Heart right ventricle (tissue), 16 donors: ENCODE results near the gene FAM200A. TPM values are rescaled to one million over a fixed set of nuclear protein-coding genes. Genes with fewer than 3 reads are reported as not detected.

ENCODE experiments used
- ATAC-seq, 8 donors: fragments of 200-7000 bp; cut with Tn5 transposase; one replicate each; pipeline ENCODE4 v1.9.1; 2020; ENCODE audit warnings: mild to moderate bottlenecking in 8 of 8, moderate library complexity in 8 of 8, moderate number of reproducible peaks in 1 of 8
- DNase-seq, 2 donors: peaks; one replicate each; pipeline ENCODE4 v3.0.0-alpha.2; 2020
- H3K27ac ChIP-seq, 10 donors: fragments of 200-600 bp; sonication (generic) in 2 of 10; one replicate each; pipeline versions ENCODE4 v1.5.0 to v1.8.0; 2020 to 2022; ENCODE audit warnings: mild to moderate bottlenecking in 3 of 10
- H3K27me3 ChIP-seq, 7 donors: fragments of 200-600 bp; one replicate each; pipeline ENCODE4 v1.8.0; 2021 to 2022; ENCODE audit warnings: mild to moderate bottlenecking in 2 of 7
- H3K36me3 ChIP-seq, 9 donors: fragments of 200-600 bp; sonication (generic) in 1 of 9; one replicate each; pipeline versions ENCODE4 v1.5.0 to v1.8.0; 2020 to 2022; ENCODE audit warnings: mild to moderate bottlenecking in 2 of 9
- H3K4me1 ChIP-seq, 9 donors: fragments of 200-600 bp; sonication (generic) in 1 of 9; one replicate each; pipeline versions ENCODE4 v1.5.0 to v1.8.0; 2020 to 2022; ENCODE audit warnings: mild to moderate bottlenecking in 4 of 9
- H3K4me3 ChIP-seq, 10 donors: fragments of 200-600 bp; sonication (generic) in 2 of 10; one replicate each; pipeline versions ENCODE4 v1.5.0 to v1.8.0; 2020 to 2022; ENCODE audit warnings: mild to moderate bottlenecking in 7 of 10, moderate library complexity in 2 of 10
- H3K9me3 ChIP-seq, 11 donors: fragments of 200-600 bp in 10 of 11; sonication (generic) in 2 of 11; one replicate each; pipeline versions ENCODE4 v1.5.0 to v1.8.0; 2013 to 2022; ENCODE audit warnings: mild to moderate bottlenecking in 2 of 11, control low read depth in 1 of 11, moderate library complexity in 1 of 11
- CTCF ChIP-seq, 9 donors: fragments of 200-600 bp; sonication (generic) in 2 of 9; IDR thresholded peaks; one replicate each; pipeline versions ENCODE4 v1.5.0 to v1.8.0; 2021 to 2022; ENCODE audit warnings: antibody characterized with exemption in 9 of 9, mild to moderate bottlenecking in 5 of 9, moderate library complexity in 1 of 9
- WGBS, 2 donors: extraction: QIAGEN DNeasy Blood & Tissue Kit; methylation state at CpG; one replicate each; pipeline ENCODE4 v1.1.7; 2013; ENCODE audit warnings: inconsistent platforms in 1 of 2; 5-methylcytosine and 5-hydroxymethylcytosine counted together
- intact Hi-C, 10 donors: fragments of 100-400 bp; cut with DNase I; formaldehyde crosslinking; loops; one replicate each; pipeline versions ENCODE4 v1.11.1 to v1.14.2; 2022
- polyA plus RNA-seq, 2 donors: library from polyadenylated mRNA; stranded (reverse); fragments of 200-250 nt; gene quantifications; one replicate each; pipeline ENCODE4 v1.2.3, GENCODE V29; 2013
- total RNA-seq, 10 donors: library from RNA; stranded (reverse); fragmentation: NEBNext Ultra II Directional in 3 of 10; extraction: Animal tissue kit (Norgen Biotek cat#: 25700) in 3 of 10; gene quantifications; one replicate each; pipeline versions ENCODE4 v1.2.1 to v1.2.4, GENCODE V29; 2021 to 2023
- donor health status: Arrhythmogenic right ventricular cardiomyopathy.
- donor health status: ischemic (EF 13 %, LVEDD 7.1; RV severe dilation, severe dysfunction).
- donor health status: healthy with polysubstance abuse.
- donor health status: DM: no; HTN: yes; CAD: no.
- donor health status: DM: no; HTN: no; CAD: no.
- donor health status: ischemic (EF 25% LVEDD 6.9; RV normal size, moderate dysfunction).
- donor health status: ischemic (EF 25% LVEDD 5.7; RV mildly dilated, moderate dysfunction).
- donor health status: healthy.
- donor health status: DM: yes; HTN: yes; CAD: no.
- donor health status: Ischemic cardiomyopathy.
- donor health status: ischemic (EF 35%, LVEDD 5.7; RV mildly dilated, moderate dysfunction).
- donor health status: nonischemic (EF 11% LVEDD 7.7; RV severe dilation, severe dysfunction).
- donor health status: DM: yes; HTN: yes; CAD: no.
- donor health status: PGD.
- donor health status: ischemic (EF 29% LVEDD 5.4; RV normal size, mild dysfunction).
- donor health status: nonischemic (EF 23%, LVEDD 6.1; RV moderate dilation, normal function).

FAM200A gene
- total and polyA plus RNA-seq, 12 donors, result 3.4 to 7.7 (median 5.6) TPM

GRCh38 chr7:99561737-99562051 is 9.8 kb upstream of the FAM200A start:
- peaks cover 4 to 52% (median 29%) of the 10 kb centered on the region in 9 donors for H3K4me1 ChIP-seq
- WGBS, 2 donors, result 89 to 100% methylated on average over 2 of the region's 2 CpGs
- ATAC-seq, result no peak
- no peak for DNase-seq
- H3K4me3 ChIP-seq, result no peak overlapping the region
- H3K9me3 ChIP-seq, result no peaks in the 10 kb centered on the region
- no peaks in the 10 kb centered on the region for H3K27me3 ChIP-seq
- H3K36me3 ChIP-seq, result peaks cover 0 to 72% (median 55%) of the 10 kb centered on the region in 9 donors
- H3K27ac ChIP-seq, result no peak overlapping the region
- intact Hi-C loops, result no loop called here
- TF ChIP-seq CTCF (IDR thresholded peaks at IDR 0.05), result no peak

DNA sequence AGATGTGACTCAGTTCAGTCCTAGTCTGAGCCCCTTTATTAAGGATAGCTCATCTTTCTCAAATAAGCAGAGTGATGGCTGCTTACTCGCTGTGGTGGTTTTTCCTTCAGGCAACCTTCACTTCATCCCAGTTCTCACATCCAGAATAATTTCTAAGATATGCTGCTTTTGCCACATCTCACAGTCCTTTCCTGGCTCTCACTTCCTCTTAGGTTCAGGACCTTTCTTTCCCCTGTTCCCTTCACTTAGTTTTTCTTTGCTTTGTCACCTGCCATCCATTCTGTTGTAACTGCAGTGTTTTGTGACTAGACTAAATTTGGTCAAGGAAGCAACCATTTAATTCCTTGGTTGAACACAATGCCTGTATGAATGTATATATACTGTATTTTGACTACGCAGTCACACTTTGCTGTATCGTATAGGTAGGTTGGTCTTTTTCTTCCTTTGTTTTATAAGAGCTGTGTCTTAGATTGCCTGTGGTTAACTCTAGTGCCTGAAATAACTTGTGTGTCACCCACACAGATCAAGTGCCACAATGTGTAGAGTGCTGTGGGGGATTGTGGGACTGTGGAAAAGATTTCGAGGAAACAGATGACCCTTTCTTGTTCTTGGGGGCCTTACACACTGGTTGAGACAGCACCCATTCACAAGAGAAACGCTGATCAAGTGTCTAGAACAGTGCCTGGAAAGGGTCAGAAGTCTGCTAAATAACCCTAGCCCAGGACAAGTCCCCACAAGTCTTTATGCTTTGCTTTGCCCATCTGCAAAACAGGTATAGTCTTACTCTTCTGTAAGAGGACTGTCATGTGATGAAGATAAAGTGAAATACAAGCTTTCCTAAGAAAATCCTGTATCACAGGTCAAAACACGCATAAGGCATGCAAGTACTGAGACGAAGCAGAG is 9.2 kb upstream of the FAM200A start:
- no peak overlapping the region for H3K4me3 ChIP-seq
- DNase-seq, result no peak
- peaks cover 4 to 57% (median 34%) of the 10 kb centered on the region in 9 donors for H3K4me1 ChIP-seq
- H3K27ac ChIP-seq, result peak overlapping the region in 1 of 10 donors; percentile 16
- no peak for TF ChIP-seq CTCF (IDR thresholded peaks at IDR 0.05)
- ATAC-seq, result no peak
- H3K36me3 ChIP-seq, result peaks cover 0 to 72% (median 51%) of the 10 kb centered on the region in 9 donors
- intact Hi-C loops, result no loop called here
- no peaks in the 10 kb centered on the region for H3K27me3 ChIP-seq
- no peaks in the 10 kb centered on the region for H3K9me3 ChIP-seq
- 92 to 93% methylated on average over 7 of the region's 7 CpGs for WGBS, 2 donors

- Histone ChIP-seq H3K9me3 (no peaks in the 10 kb centered on the region), H3K4me1 (peaks cover 4 to 57% (median 34%) of the 10 kb centered on the region in 9 donors), H3K27ac (peak overlapping the region; percentile 77 to 99 (median 98)), H3K4me3 (peak overlapping the region; percentile 70 to 99 (median 86)), H3K36me3 (peaks cover 0 to 66% (median 39%) of the 10 kb centered on the region in 9 donors), H3K27me3 (no peaks in the 10 kb centered on the region)
- intact Hi-C loops, result loop anchor here in 7 of 10 donors (2.0 to 10.0 kb wide), 4 partner anchors 55 to 58 kb away; partner anchors contain the start of genes ZKSCAN5 (in 7 of the 7), ZNF394 (in 6 of the 7) and ZSCAN25 (in 1 of the 7)
- WGBS, 2 donors, result 25 to 26% methylated on average over 31 of the region's 31 CpGs
- DNase-seq (no peak), ATAC-seq (no peak)
- no peak for TF ChIP-seq CTCF (IDR thresholded peaks at IDR 0.05)
These were observed 7.4 kb upstream of the FAM200A start for GRCh38 chr7:99559175-99559915.
